Astrocyte (in vitro differentiated cells and primary cell): ENCODE data around the gene ZNF630.
"Not testable (repeated sequence)": the region's sequence is repeated elsewhere in the genome, so short reads cannot be mapped to it uniquely, and the experiment has no call there.

Experiments used
- CTCF ChIP-seq: IDR thresholded peaks from 2 replicates; pipeline ENCODE4 v1.5.1; 2011; ENCODE audit warnings: low read depth, mild to moderate bottlenecking, inconsistent platforms, low read length, moderate library complexity; ENCODE audit not compliant: insufficient read depth
- EZH2 ChIP-seq: IDR thresholded peaks from 2 replicates; pipeline ENCODE4 v1.6.1; 2012; ENCODE audit warnings: mild to moderate bottlenecking, low read length, inconsistent platforms; ENCODE audit not compliant: insufficient read depth

DNA sequence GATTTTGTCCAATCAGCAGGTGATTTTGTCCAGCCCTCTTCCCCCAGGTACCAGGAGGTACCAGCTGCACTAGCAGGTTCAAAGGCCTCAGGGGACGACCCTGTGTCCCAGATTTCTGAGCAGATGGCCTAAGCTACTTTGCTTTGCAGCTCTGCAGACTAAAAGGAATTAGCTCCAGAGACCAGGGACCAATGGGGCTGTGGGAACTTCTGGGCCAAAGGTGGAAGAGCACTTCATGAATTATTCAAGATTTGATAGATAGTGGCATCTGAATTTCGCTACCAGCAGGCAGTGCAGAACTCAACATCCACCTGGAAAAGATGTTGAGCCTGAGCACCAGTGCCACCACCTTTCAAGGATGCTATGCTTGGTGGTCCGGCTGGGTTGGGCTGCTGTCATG lies 21.1 kb upstream of the ZNF630 start:
- not testable (repeated sequence) for TF ChIP-seq CTCF, EZH2
